HG03064 (cell line): ENCODE data around the gene SRGAP1.
"Not testable (repeated sequence)": the region's sequence is repeated elsewhere in the genome, so short reads cannot be mapped to it uniquely, and the experiment has no call there.

ENCODE experiments used
- ATAC-seq: cut with Tn5 transposase; IDR thresholded peaks from one replicate; pipeline ENCODE4 v1.9.1; 2021; ENCODE audit warnings: low read depth; ENCODE audit not compliant: unreplicated experiment

The SRGAP1 gene

GRCh38 chr12:63995512-63995911 lies 151.0 kb downstream of the SRGAP1 start:
- ATAC-seq = no peak

DNA sequence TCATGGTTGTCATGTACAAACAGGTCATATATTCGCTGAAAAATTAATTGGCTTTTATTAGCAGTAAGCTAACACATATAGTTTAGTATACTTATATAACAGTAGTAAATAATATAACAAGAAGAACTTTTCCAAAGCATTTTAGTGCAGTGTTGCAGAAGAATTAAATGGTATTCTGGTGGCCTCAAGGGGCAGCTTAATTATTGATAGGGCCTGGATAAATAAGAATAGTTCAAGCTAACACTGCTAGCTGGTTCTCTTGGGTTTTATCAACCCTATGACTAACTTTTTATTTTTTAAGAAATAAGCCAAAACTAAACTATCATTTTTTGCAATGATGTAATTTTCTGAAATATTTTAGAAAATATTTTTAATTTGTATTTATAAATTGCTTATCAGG lies 152.1 kb downstream of the SRGAP1 start:
- no peak for ATAC-seq

GRCh38 chr12:63997198-63997597 lies 152.7 kb downstream of the SRGAP1 start:
- no peak for ATAC-seq

DNA sequence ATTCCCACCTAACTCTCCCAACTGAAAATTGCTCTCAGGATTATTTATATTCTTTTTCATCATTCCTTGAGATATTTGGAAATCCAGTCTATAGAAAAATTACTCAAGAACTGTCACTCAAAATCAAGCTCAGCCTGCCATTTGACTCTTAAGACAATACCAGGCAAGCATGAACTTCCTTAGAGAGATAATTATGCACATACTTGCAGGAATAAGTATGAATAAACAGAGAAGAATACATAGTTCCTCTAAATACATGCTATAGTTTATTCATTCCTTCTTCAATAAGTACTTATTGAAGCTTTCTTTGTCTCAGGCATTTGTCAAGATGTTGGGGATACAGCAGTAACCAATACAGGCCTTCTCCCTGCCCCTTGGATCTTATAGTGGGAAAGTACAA lies 154.1 kb downstream of the SRGAP1 start:
- ATAC-seq = no peak

- ATAC-seq = no peak
These were observed 155.4 kb downstream of the SRGAP1 start for GRCh38 chr12:63999853-64000252.

DNA sequence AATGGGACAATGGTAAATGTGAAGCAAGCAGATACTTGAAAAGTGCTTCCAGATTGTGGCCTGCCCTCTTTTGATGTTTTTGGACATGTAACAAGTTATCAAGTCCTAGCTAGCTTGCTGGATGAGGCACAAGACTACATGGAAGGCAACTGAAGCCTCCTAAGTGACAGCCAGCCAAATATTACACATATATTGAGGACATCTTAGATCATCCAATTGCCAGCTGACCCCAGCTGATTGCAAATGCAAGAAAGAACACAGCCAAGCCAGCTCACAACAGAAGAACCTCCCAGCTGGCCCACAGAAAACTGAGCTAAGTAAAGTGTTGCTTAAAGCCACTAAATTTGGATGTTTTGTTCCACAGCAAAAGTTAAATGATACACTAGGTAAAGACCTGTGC lies 156.9 kb downstream of the SRGAP1 start:
- ATAC-seq = no peak

DNA sequence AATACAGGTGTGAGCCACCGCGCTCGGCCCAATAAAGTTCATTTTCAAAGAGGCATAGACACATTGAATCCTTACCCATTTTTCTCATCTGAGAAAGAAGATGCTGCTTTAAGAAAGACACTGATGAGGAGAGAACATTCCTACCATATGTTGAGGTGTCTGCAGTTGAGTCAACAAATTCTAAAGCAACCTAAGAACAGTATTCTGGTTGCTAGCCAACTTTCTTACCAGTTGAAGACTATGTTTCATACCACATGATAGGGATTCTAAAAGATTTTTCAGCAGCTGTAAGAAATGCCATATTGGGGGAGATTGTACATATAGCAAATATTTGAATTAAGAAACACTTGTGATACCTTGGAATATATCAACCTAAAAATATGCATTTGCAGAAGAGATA lies 160.1 kb downstream of the SRGAP1 start:
- ATAC-seq = no peak

- no peak for ATAC-seq
These were observed 161.8 kb downstream of the SRGAP1 start for GRCh38 chr12:64006211-64006825.

DNA sequence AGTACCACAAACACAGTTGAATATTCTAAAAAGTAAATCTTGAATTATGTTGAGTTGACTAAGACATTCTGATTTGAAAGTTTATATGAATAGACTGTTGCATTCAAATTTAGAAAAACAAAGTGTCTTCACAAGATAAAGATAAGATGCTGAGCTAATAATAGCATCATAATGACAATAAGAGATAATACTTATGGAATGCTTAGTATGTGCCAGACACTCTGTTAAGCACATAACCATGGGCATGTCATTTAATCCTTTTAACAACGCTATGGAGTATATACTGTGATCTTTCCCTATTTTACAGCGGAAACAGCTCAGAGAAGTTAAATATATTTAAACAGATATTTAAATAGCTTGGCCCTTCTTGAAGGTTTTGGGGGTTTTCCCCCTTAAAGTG lies 163.4 kb downstream of the SRGAP1 start:
- ATAC-seq = no peak

GRCh38 chr12:64008596-64008995 lies 164.1 kb downstream of the SRGAP1 start:
- no peak for ATAC-seq

- ATAC-seq = peak; percentile 55
These were observed 165.0 kb downstream of the SRGAP1 start for GRCh38 chr12:64009321-64010068.

- ATAC-seq = peak; percentile 83
These were observed 165.7 kb downstream of the SRGAP1 start for GRCh38 chr12:64010069-64010686.

- no peak for ATAC-seq
These were observed 172.0 kb downstream of the SRGAP1 start for GRCh38 chr12:64016521-64016920.

DNA sequence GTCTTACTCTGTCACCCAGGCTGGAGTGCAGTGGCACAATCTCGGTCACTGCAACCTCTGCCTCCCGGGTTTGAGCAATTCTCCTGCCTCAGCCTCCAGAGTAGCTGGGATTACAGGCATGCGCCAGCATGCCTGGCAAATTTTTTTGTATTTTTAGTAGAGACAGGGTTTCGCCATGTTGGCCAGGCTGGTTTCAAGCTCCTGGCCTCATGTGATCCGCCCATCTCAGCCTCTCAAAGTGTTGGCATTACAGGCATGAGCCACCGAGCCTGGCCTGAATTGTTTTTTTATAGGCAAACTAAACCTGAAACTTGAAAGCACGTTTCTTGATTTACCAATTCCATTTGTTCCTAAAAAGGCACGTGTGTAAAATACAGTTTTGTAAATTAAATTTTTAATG lies 173.6 kb downstream of the SRGAP1 start:
- ATAC-seq = not testable (repeated sequence)

DNA sequence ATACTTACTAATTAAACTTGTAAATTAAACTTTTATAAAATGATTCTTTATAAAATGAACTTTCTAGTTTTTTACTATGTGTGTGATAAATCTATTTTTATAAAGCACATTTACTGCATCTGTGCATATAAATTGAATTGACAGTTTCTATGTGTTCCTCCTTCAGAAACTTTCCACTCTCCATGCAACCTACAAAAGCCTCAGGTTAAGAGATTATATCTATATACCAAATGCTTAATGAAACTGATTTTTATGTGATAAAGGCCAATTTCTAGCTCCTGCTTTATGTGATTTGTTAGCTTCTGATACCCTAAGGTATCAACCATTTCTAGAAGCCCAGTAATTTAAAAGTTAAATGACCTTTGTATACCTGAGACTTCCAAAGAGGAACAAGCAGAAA lies 174.0 kb downstream of the SRGAP1 start:
- ATAC-seq = no peak

GRCh38 chr12:64019101-64019500 lies 174.6 kb downstream of the SRGAP1 start:
- no peak for ATAC-seq

GRCh38 chr12:64019654-64020053 lies 175.2 kb downstream of the SRGAP1 start:
- ATAC-seq = no peak

DNA sequence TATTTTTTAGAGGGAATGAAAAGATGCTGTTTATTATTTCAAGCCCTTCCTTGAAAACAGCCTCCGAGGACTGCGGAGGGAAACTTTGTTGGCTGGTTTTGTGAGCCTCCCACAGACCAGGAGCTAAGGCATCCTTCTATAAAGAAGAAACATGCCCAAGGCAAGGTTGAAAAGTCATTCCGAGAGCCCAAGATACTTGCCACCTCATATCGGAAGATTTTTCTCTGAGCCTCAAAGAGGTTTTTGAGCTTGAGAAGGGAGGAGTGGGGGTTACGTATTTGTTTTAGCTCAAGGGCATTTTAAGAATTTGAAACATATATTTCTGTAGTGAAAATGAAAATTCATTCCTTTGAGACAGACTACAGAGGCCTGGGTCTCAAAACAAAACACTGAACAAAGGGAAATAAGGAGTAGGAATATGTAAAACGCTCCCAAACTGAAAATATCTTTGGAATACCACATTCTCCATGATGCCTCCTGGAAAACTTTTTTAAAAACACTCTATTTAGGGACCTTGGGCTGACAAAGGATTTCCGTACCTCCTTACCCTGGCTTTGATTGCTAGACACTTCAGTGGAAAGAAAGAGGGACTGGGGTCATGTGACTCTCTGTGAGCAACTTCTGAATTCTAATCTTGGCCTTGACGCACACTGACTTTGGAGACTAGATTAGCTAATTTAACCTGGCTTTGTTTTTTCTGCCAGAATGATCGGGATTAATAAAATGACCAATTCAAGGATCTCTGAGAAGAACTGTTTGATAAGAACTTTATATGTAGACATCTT lies 180.9 kb downstream of the SRGAP1 start:
- no peak for ATAC-seq

DNA sequence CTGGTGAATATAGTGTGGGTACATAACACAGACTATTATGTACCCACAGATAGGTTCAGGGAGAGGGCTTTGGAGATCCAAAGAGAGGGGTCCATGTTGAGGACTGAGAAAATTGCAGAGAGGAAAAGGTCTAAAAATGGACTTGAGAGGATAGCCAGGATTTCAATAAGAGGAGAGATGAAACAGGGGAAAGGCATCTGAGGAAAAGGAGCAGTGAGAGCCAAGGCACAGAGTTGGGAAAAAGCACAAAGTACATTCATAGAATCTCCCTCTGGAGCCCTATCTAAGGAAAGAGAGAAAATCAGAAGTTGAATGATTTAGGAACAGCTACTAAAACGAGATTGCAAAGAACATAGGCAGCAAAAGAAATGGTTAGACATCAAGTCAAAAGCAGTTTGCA lies 182.8 kb downstream of the SRGAP1 start:
- ATAC-seq = no peak

GRCh38 chr12:64028541-64028940 lies 184.0 kb downstream of the SRGAP1 start:
- ATAC-seq = no peak
